ENCODE measurements around the gene DGKZ. TPM values are rescaled to one million over a fixed set of nuclear protein-coding genes. Genes with fewer than 3 reads are reported as not detected.
"Not testable (repeated sequence)": the region's sequence is repeated elsewhere in the genome, so short reads cannot be mapped to it uniquely, and the experiment has no call there.

DGKZ gene
- polyA plus RNA-seq, 3 donors, result 33.4 to 50.0 (median 46.5) TPM

DNA sequence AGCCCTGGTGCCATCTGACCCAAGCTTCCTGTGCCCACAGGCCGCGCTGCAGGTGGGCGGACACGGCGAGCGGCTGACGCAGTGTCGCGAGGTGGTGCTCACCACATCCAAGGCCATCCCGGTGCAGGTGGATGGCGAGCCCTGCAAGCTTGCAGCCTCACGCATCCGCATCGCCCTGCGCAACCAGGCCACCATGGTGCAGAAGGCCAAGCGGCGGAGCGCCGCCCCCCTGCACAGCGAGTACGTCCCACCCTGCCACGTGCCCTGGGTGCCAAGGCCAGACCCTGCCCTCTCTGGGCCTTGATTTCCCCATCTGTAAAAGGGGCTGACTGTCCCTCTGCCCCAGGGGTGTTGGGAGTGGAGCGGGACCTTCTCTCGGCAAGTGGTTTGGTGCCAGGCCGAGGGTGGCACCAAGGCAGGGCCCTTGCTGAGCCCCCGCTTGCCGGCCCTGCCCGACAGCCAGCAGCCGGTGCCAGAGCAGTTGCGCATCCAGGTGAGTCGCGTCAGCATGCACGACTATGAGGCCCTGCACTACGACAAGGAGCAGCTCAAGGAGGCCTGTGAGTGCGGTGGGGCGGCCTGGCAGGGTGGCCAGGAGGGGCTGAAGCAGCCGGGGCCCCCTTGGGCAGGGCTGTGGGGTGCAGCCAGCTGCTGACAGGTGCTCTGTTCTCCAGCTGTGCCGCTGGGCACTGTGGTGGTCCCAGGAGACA lies 28.3 kb downstream of the DGKZ start:
- WGBS, 3 donors, result 94 to 96% (median 94%) methylated on average over 38 of the region's 38 CpGs
- H3K27ac ChIP-seq (ENCODE audit: low read depth, low read length), result no peak overlapping the region

DNA sequence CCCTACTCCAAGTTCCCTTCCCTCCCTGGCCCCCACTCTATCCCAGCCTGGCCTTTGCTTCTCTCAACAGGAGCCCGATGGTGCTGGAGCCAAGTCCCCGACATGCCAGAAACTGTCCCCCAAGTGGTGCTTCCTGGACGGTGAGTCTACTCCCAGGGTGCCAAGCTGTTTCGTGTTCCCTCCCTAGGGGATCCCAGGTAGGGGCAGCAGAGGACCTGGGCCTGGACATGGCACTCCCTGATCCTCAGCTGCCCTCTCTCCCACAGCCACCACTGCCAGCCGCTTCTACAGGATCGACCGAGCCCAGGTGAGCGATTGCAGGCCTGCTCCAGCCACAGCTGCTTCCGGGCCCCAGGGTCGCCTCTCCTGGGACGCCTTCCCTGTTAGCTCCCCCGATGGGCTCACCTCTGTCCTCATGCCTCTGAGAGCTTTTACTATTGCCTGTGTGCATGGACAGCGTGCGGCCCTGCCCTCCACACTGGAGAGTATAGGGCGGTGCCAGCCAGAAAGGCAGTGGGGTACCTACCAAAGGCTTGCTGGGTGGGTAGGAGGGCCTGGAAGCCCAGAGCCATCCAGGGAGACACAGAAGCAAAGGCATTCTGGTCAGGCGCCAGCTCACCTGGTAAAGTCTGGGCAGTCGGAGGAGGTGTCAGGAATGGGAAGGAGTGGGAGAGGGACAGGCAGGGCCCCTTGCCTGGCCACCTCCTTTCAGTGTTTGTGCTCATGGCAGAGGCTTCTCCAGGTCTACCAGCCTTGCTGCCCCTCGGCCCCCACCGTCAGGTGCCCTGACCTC lies 29.2 kb downstream of the DGKZ start:
- 87 to 91% (median 90%) methylated on average over 18 to 19 of the region's 19 CpGs for WGBS, 3 donors
- H3K27ac ChIP-seq (ENCODE audit: low read depth, low read length), result no peak overlapping the region

DNA sequence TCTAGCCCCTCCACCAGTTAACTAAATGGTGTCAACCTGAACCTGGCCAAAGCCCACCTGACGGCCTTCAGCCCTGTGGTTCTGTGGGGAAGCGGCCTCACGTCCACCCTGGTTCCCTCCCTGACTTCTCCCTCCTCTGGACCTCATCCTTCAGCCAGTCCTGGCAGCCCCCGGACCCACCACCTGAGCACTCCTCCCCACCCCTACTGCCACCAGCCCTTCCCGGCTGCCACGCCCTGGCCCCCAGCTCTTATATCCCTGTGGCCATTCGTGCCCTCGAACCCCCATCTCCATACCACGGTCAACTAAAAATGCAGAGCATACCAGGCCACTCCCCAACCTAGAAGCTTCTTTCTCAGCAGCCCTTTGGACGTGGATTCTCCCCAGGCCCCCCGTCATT lies 30.0 kb downstream of the DGKZ start:
- 93 to 95% (median 94%) methylated on average over 11 of the region's 11 CpGs for WGBS, 3 donors
- no peak overlapping the region for H3K27ac ChIP-seq (ENCODE audit: low read depth, low read length)

DNA sequence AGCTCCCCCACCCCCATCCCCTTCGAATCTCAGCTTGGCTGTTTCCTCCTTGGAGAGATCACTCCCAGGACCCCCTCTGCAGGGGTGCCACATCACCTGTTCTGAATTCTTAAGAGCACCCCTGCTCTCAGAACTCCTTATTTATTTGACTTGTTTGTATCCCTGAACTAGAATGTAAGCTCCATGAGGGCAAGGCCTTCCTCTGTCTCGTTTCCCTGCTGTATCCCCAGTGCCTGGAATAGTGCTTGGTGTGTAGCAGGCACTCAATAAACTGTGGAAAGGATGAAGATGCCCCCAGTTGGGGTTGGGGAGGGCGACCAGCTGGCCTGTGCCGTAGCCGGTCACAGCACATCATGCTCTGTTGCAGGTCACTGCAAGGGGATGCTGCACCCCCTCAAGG lies 30.6 kb downstream of the DGKZ start:
- H3K27ac ChIP-seq (ENCODE audit: low read depth, low read length), result no peak overlapping the region
- WGBS, 3 donors, result 89 to 95% (median 91%) methylated on average over 5 of the region's 5 CpGs

DNA sequence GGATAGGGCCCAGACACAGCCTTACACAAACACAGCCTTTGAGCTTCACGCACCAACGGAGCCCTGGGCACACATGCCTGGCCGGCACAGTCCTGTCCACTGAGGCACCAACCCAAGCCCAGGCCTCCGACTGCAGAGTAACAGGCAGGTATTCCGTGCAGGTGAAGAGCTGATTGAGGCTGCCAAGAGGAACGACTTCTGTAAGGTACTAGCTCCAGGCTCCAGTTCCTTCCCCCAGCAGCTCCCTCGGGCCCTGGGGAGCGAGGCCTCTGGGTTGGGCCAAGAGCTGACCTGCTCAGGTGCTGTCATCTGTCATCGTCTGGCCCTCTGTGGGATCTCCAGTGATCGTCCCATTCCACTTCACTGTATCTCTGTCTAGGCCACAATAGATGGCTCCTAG lies 31.0 kb downstream of the DGKZ start:
- no peak overlapping the region for H3K27ac ChIP-seq (ENCODE audit: low read depth, low read length)
- WGBS, 3 donors, result 72 to 88% (median 86%) methylated on average over 10 of the region's 10 CpGs

DNA sequence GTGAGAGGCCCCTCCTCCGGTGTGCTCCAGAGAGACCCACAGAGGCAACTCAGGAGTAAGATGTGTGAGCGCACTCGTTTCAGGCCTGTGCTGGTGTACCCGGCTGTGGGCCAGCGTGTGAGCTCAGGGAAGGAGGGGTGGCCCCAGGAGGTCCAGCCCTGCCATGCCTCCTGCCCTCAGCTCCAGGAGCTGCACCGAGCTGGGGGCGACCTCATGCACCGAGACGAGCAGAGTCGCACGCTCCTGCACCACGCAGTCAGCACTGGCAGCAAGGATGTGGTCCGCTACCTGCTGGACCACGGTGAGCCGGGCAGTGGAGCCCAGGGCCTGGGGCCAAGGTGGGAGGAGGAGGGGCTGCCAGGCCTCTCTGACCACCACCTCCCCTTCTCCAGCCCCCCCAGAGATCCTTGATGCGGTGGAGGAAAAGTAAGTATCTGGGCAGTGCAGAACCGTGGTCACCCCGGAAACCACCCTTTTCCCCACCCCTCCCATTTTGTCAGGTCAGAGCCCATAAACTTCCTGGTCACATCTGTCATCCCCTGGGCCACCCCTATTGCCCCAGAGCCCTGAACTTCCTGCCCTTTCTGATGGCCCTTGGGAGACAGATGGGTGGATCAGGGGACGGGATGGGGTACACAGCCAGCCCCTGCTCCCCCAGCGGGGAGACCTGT lies 31.7 kb downstream of the DGKZ start:
- H3K27ac ChIP-seq (ENCODE audit: low read depth, low read length), result no peak overlapping the region
- 59 to 77% (median 70%) methylated on average over 20 of the region's 20 CpGs for WGBS, 3 donors

DNA sequence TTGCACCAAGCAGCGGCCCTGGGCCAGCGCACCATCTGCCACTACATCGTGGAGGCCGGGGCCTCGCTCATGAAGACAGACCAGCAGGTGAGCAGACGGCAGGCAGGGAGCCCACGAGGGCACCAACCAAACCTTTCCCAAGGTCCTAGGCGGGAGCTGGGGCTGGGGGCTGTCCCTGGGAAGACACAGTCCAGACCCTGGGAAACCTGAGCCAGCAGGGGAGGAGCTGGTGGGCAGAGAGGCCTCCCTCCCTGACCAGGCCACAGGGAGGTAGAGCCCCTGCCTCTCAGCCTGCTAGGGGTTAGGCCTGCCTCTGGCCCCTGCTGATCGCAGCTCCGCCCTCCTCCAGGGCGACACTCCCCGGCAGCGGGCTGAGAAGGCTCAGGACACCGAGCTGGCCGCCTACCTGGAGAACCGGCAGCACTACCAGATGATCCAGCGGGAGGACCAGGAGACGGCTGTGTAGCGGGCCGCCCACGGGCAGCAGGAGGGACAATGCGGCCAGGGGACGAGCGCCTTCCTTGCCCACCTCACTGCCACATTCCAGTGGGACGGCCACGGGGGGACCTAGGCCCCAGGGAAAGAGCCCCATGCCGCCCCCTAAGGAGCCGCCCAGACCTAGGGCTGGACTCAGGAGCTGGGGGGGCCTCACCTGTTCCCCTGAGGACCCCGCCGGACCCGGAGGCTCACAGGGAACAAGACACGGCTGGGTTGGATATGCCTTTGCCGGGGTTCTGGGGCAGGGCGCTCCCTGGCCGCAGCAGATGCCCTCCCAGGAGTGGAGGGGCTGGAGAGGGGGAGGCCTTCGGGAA lies 32.4 kb downstream of the DGKZ start:
- 45 to 64% (median 61%) methylated on average over 32 to 33 of the region's 36 CpGs for WGBS, 3 donors
- not testable (repeated sequence) for H3K27ac ChIP-seq (ENCODE audit: low read depth, low read length)

DNA sequence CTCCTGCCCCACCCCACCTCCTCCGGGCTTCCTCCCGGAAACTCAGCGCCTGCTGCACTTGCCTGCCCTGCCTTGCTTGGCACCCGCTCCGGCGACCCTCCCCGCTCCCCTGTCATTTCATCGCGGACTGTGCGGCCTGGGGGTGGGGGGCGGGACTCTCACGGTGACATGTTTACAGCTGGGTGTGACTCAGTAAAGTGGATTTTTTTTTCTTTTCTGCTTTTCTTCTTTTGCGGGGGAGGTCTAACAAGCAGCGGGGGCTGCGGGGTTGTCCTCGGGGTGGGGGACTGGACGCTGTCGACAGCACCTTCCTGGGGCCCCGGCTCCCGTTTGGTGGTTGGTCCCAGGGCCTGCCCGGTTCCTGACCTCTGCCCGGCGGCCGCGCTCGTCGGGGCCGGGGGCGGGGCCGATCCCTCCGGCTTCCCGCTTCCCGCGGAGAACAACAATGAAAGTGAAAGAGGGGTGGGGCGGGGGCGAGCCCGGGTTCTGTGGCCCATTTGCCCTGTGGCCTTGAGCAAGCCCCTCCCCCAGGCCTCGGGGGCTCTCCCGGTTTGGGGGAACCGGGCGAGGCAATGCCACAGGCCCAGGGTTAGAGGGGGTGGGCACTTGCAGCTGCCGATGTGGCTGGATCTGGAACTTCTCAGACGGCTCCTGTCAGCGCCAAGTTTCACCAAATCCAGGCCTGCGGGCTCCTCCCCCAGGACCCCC lies 33.2 kb downstream of the DGKZ start:
- H3K27ac ChIP-seq (ENCODE audit: low read depth, low read length), result no peak overlapping the region
- WGBS, 3 donors, result 1 to 2% (median 1%) methylated on average over 39 to 45 of the region's 45 CpGs

DNA sequence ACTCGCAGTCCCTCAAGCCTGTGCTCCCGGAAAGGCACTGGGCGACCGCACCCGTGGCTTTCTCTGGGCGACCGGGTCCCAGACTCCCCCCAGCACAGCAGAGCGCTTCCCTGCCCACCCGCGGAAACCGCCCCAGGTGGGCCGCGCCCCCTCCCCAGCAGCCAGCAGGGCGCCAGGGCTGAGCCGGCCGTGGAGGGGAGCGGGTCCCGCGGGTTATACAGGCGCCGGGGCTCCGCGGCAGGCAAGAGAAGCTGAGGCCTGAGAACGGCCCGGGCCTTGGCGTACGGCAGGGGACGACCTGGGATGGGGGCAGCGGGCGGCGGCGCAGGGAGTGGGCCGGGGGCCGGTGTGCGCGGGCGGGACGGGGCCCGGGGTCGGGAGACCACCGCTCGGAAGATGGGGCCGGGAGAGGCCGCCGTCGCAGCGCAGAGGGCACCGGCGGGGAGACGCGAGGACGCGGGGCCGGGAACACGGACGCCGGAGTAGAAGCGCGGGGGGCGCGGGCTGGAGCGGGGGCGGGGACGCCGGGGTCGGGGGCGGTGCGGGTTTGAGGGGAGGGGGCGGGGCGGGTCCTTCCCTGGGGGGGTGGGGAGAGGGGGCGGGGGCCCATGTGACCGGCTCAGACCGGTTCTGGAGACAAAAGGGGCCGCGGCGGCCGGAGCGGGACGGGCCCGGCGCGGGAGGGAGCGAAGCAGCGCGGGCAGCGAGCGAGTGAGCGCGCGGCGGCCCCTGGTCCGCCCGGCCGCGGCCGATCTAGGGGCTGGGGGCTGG lies 34.0 kb downstream of the DGKZ start, which contains the start of gene MDK:
MDK (plus strand) TSS at position 622 of the 771 bp plus-strand sequence. CDS start 389 bp downstream, outside the sequence.
- no peak within 1 kb of the TSS for H3K27ac ChIP-seq (ENCODE audit: low read depth, low read length)
- 1 to 2% (median 1%) methylated on average over 62 to 93 of the region's 96 CpGs for WGBS, 3 donors

DNA sequence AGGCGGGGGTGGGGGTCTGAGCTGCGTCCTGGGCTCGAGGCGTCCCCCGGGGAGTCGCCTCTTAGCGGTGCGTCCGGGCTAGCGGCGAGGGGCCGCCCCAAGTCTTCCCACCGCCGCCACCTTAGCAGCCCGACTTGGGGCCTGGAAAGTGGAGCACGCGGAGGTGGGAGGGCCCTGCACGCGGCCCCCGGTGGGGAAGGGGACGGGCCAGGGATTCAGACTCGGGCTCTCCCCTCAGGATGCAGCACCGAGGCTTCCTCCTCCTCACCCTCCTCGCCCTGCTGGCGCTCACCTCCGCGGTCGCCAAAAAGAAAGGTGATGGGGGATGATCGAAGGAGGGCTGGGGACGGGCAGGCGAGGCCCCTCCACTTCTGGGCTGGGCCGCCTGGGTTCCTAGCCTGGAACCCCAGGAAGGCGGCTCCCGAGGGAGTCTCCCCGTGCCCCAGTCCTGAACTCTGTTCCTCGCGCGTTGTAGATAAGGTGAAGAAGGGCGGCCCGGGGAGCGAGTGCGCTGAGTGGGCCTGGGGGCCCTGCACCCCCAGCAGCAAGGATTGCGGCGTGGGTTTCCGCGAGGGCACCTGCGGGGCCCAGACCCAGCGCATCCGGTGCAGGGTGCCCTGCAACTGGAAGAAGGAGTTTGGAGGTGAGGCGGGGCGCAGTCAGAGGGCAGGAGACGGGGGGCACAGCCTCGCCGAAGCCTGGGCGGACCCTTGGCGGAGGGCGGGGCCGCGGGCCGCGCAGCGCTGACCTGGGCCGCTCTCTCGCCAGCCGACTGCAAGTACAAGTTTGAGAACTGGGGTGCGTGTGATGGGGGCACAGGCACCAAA lies 34.8 kb downstream of the DGKZ start:
- no peak overlapping the region for H3K27ac ChIP-seq (ENCODE audit: low read depth, low read length)
- WGBS, 3 donors, result 3 to 5% (median 4%) methylated on average over 46 to 66 of the region's 66 CpGs

DNA sequence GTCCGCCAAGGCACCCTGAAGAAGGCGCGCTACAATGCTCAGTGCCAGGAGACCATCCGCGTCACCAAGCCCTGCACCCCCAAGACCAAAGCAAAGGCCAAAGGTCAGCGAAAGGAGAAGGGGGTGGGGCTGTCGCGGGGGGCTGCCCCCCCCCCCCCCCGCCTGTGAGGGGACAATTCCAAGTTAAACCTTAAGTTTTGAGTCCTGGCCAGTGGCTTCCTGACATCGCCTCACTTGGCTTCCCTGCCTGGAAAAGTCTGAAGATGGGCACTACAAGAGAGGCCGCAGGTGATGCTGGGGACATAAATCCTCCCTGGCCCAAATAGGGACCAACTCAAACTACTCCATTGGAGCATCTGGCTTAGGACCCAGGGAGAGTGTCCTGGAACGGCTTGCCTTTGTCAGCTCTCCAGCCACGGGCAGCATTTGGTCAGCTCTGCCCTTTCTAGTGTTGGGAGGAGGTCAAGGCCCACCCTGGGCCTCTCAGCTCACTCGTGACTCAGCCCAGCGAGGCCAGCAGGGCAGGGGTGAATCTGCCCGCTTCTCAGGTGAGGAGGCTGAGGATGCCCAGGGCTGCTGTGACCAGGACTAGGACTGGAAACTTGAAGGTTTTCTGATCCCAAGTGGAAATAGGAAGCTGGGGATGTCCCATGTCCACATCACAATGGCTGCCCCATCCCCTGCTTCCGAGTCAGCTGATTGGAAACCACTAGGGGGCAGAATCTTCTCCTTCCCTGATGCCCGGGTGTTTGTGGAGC lies 35.6 kb downstream of the DGKZ start:
- WGBS, 3 donors, result 52 to 61% (median 59%) methylated on average over 15 to 18 of the region's 18 CpGs
- H3K27ac ChIP-seq (ENCODE audit: low read depth, low read length), result no peak overlapping the region

DNA sequence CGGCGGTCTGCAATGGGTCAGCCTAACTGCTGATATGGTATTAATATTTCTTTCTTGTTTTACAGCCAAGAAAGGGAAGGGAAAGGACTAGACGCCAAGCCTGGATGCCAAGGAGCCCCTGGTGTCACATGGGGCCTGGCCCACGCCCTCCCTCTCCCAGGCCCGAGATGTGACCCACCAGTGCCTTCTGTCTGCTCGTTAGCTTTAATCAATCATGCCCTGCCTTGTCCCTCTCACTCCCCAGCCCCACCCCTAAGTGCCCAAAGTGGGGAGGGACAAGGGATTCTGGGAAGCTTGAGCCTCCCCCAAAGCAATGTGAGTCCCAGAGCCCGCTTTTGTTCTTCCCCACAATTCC lies 36.1 kb downstream of the DGKZ start:
- no peak overlapping the region for H3K27ac ChIP-seq (ENCODE audit: low read depth, low read length)
- 78 to 88% (median 81%) methylated on average over 7 of the region's 7 CpGs for WGBS, 3 donors

DNA sequence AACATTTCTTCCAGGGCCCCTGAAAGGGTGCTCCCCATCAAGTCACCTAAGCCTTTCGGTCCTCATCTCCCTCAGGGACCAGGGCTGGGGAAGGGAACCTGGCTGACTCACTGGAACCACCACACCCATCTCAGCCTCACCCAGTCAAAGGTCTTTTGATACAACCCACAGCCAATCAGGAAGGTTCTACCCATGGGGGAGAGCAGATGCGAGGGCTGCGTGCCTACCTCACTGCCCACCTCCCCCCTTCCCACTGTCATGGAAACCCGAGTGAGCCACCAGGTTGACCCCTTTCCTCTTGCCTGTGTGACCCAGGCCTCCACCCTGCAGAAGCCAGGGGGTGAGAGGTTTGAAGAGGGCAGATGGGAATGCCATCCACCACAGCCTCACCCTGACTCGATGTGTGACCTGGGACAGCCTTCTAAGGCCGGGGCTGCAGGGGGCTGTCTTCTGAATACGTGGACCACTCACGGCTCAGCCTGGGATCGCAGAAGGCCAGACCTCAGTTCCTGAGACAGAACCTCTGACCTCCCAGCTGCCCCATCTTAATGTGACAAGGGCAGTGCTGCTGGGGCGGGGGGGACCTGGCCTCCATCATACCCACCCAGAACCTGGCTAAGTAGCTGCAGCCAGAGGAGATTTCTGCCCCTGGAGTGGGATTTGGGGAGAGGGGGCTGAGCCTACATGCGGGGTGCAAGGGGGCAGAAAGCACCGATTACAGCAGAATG lies 36.9 kb downstream of the DGKZ start:
- WGBS, 3 donors, result 90 to 92% (median 91%) methylated on average over 12 of the region's 12 CpGs
- no peak overlapping the region for H3K27ac ChIP-seq (ENCODE audit: low read depth, low read length)

DNA sequence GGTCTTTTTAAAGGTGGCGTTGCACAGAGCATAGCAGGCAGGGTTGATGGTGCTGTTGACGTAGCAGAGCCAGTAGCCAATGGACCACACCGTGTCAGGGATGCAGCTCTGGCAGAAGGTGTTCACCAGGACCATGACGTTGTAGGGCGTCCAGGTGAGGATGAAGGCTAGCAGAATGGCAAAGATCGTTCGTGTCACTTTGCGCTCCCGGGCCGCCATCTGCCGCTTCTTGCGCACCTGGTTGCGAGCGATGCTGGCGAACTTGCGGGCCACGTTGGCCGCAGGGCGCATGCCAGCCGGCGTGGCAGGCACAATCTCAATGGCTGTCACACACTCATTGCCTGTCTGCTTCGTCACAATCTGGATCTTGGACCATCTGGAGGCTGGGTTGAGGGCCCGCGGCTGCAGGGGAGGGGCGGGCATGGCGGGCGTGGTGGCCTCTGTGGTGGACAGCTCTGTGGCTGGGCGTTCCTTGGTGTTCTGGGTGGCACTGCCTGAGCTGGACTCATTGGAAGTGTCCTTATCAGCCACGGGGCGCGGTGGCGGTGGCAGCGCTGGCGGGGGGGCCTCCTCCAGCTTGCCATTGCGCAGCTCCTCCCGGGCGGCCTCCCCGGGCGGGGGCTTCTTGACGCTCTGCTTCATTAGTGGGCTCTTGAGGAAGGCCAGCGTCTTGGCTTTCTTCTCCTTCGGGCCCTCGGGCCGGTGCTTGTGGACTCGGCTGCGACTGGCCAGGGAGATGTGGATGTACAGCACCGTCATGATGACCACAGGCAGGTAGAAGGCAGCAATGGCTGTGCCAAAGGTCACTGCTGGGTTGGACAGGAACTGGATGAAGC lies 38.1 kb downstream of the DGKZ start:
- no peak overlapping the region for H3K27ac ChIP-seq (ENCODE audit: low read depth, low read length)
- 95 to 96% (median 96%) methylated on average over 47 of the region's 47 CpGs for WGBS, 3 donors
